ENCODE measurements around the gene SLA2.
"Not testable (repeated sequence)": the region's sequence is repeated elsewhere in the genome, so short reads cannot be mapped to it uniquely, and the experiment has no call there.

SLA2 gene

GRCh38 chr20:36573103-36573797 is 72.7 kb downstream of the SLA2 start, which contains the start of gene TGIF2:
Gene TGIF2 (plus strand): TSS chr20:36573597. CDS start chr20:36578775, 5,178 bp downstream.
- peak; percentile 37 to 45 for DNase-seq

GRCh38 chr20:36572701-36573102 is 73.3 kb downstream of the SLA2 start:
- no peak for DNase-seq

GRCh38 chr20:36571564-36572504 is 74.2 kb downstream of the SLA2 start:
- no peak for DNase-seq

GRCh38 chr20:36569847-36570429 is 76.1 kb downstream of the SLA2 start:
- DNase-seq = no peak

GRCh38 chr20:36565520-36565919 is 80.5 kb downstream of the SLA2 start:
- DNase-seq = no peak

GRCh38 chr20:36564726-36565121 is 81.3 kb downstream of the SLA2 start:
- not testable (repeated sequence) for DNase-seq

- DNase-seq = not testable (repeated sequence)
Observed at GRCh38 chr20:36564078-36564725, 81.8 kb downstream of the SLA2 start.

GRCh38 chr20:36563374-36563773 is 82.6 kb downstream of the SLA2 start:
- DNase-seq = no peak

- no peak for DNase-seq
Observed at GRCh38 chr20:36562724-36563123, 83.3 kb downstream of the SLA2 start.

Data from AML-193 (cell line).